Thyroid gland (tissue), 4 donors: ENCODE measurements around the gene GPHB5. TPM values are rescaled to one million over a fixed set of nuclear protein-coding genes. Genes with fewer than 3 reads are reported as not detected.
"Not testable (repeated sequence)": the region's sequence is repeated elsewhere in the genome, so short reads cannot be mapped to it uniquely, and the experiment has no call there.

Experiments
- DNase-seq, 2 donors: peaks; one replicate each; pipeline ENCODE4 v3.0.0-alpha.2; 2019
- H3K27ac ChIP-seq, 3 donors: fragments of 200-600 bp; sonication (generic); 1 replicate in 2 of 3; 2 replicates in 1 of 3; pipeline ENCODE4 v1.5.1; 2016 to 2019; ENCODE audit warnings: mild to moderate bottlenecking in 1 of 3, moderate library complexity in 1 of 3
- H3K27me3 ChIP-seq: fragments of 200-600 bp; sonication (generic); one replicate; pipeline ENCODE4 v1.5.1; 2019
- H3K36me3 ChIP-seq, 2 donors: fragments of 200-600 bp; sonication (generic); one replicate each; pipeline ENCODE4 v1.5.1; 2016 to 2019
- H3K4me1 ChIP-seq, 2 donors: fragments of 200-600 bp; sonication (generic); one replicate each; pipeline ENCODE4 v1.5.1; 2017 to 2019
- H3K4me3 ChIP-seq, 3 donors: fragments of 200-600 bp; sonication (generic); replicated peaks in 1 of 3; 1 replicate in 2 of 3; 2 replicates in 1 of 3; pipeline ENCODE4 v1.5.1; 2016; ENCODE audit warnings: mild to moderate bottlenecking in 1 of 3
- H3K9me3 ChIP-seq: fragments of 200-600 bp; sonication (generic); one replicate; pipeline ENCODE4 v1.5.1; 2017
- CTCF ChIP-seq, 6 experiments: fragments of 200-600 bp in 3 of 6; fragments of 450-650 bp in 3 of 6; sonication (generic) in 3 of 6; IDR thresholded peaks; one replicate each; pipeline ENCODE4 v1.5.1; 2016 to 2019; ENCODE audit warnings: antibody characterized with exemption in 6 of 6, mild to moderate bottlenecking in 2 of 6, inconsistent platforms in 1 of 6, moderate library complexity in 1 of 6
- POLR2A ChIP-seq, 2 donors: fragments of 450-650 bp; IDR thresholded peaks; one replicate each; pipeline ENCODE4 v1.6.1; 2017; ENCODE audit warnings: antibody characterized with exemption in 2 of 2, mild to moderate bottlenecking in 2 of 2, moderate library complexity in 1 of 2
- WGBS, 2 donors: methylation state at CpG; one replicate each; pipeline ENCODE4 v1.1.5; 2017; 5-methylcytosine and 5-hydroxymethylcytosine counted together
- intact Hi-C: fragments of 100-400 bp; cut with DNase I; formaldehyde crosslinking; loops from one replicate; pipeline ENCODE4 v1.15.1; 2023
- total RNA-seq, 4 donors: library from RNA; depleted of rRNA; stranded (reverse); fragments of >200 nt; gene quantifications; one replicate each; pipeline ENCODE4 v1.2.3, GENCODE V29; 2016

GPHB5 gene
- total RNA-seq, 4 donors from 2014 or later, result not detected

- Histone ChIP-seq H3K4me1 (no peaks in the 10 kb centered on the region), H3K36me3 (no peaks in the 10 kb centered on the region), H3K4me3 (no peak overlapping the region), H3K27me3 (no peaks in the 10 kb centered on the region), H3K27ac (no peak overlapping the region), H3K9me3 (no peaks in the 10 kb centered on the region)
- intact Hi-C loops, result no loop called here
- DNase-seq, result no peak
- WGBS, 2 donors, result 83 to 87% methylated on average over 6 of the region's 6 CpGs
- TF ChIP-seq POLR2A (IDR thresholded peaks at IDR 0.05), result no peak
- TF ChIP-seq CTCF (IDR thresholded peaks at IDR 0.05), result no peak
Observed at GRCh38 chr14:63287666-63288483, 30.9 kb downstream of the GPHB5 start.

DNA sequence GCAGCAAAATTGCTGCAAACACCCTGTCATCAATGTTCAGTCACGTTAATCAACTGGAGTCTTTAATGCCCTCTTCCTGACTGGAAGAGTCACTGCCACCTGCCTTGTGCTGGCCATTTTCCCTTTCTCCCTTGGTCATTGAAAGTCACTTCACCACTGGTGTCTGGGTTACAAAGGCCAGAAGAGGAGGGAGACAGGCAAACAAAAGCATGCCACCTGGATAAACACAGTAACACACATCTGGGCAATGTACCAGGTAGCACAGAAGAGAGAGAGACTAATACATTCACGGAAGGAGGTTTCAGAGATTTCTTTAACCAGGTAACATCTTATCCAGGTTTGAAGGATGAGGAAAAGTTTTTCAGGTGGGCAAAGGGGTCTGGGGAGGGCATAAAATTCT is 32.7 kb downstream of the GPHB5 start:
- 68 to 69% methylated on average over 2 of the region's 2 CpGs for WGBS, 2 donors
- no peaks in the 10 kb centered on the region for H3K27me3 ChIP-seq
- no peak for DNase-seq
- intact Hi-C loops, result no loop called here
- TF ChIP-seq POLR2A (IDR thresholded peaks at IDR 0.05) (no peak), CTCF (IDR thresholded peaks at IDR 0.05) (no peak)
- no peaks in the 10 kb centered on the region for H3K9me3 ChIP-seq
- H3K4me1 ChIP-seq, result no peaks in the 10 kb centered on the region
- no peak overlapping the region for H3K4me3 ChIP-seq
- no peak overlapping the region for H3K27ac ChIP-seq
- H3K36me3 ChIP-seq, result no peaks in the 10 kb centered on the region

GRCh38 chr14:63283884-63284248 is 34.9 kb downstream of the GPHB5 start:
- WGBS, 2 donors, result 89 to 95% methylated on average over 7 of the region's 7 CpGs
- no peak for TF ChIP-seq CTCF (IDR thresholded peaks at IDR 0.05)
- TF ChIP-seq POLR2A (IDR thresholded peaks at IDR 0.05), result no peak
- Histone ChIP-seq H3K27ac (no peak overlapping the region), H3K4me3 (no peak overlapping the region), H3K36me3 (no peaks in the 10 kb centered on the region), H3K4me1 (no peaks in the 10 kb centered on the region), H3K27me3 (no peaks in the 10 kb centered on the region), H3K9me3 (no peaks in the 10 kb centered on the region)
- no peak for DNase-seq
- intact Hi-C loops, result no loop called here

GRCh38 chr14:63282997-63283883 is 35.5 kb downstream of the GPHB5 start:
- Histone ChIP-seq H3K27ac (no peak overlapping the region), H3K27me3 (no peaks in the 10 kb centered on the region), H3K36me3 (no peaks in the 10 kb centered on the region), H3K4me3 (no peak overlapping the region), H3K4me1 (no peaks in the 10 kb centered on the region), H3K9me3 (no peaks in the 10 kb centered on the region)
- intact Hi-C loops, result no loop called here
- TF ChIP-seq POLR2A (IDR thresholded peaks at IDR 0.05) (no peak), CTCF (IDR thresholded peaks at IDR 0.05) (no peak)
- 78 to 80% methylated on average over 8 of the region's 8 CpGs for WGBS, 2 donors
- DNase-seq, result no peak

DNA sequence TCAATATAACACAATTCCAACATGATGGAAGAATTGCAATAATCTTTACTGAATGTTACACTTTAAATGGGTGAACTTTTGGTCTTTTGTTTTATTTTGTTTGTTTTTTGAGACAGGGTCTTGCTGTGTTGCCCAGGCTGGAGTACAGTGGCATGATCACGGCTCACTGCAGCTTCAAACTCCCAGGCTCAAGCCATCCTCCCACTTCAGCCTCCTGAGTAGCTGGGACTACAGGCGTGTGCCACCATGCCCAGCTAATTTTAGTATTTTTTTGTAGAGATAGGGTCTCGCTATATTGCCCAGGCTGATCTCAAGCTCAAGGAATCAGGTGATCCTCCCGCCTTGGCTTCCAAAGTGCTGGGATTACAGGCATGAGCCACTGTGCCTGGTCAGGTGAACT is 38.8 kb downstream of the GPHB5 start:
- intact Hi-C loops, result loop anchor here (5.0 kb wide), 2 partner anchors 103 to 1118 kb away; no protein-coding TSS in a partner anchor

More for the DNA sequence above, 38.8 kb downstream of the GPHB5 start:
- not testable (repeated sequence) for H3K27me3 ChIP-seq, H3K36me3 ChIP-seq, H3K9me3 ChIP-seq, DNase-seq, H3K4me3 ChIP-seq, H3K27ac ChIP-seq, H3K4me1 ChIP-seq
- WGBS, 2 donors, result 90 to 97% methylated on average over 4 of the region's 4 CpGs
